Mammary epithelial cell (primary cell): ENCODE data around the gene TNS1.

Source experiments
- CTCF ChIP-seq, 2 donors: IDR thresholded peaks in 1 of 2; conservative IDR thresholded peaks in 1 of 2; 2 replicates each; pipeline ENCODE4 v1.5.1; 2011 to 2012; ENCODE audit warnings: inconsistent platforms in 2 of 2, low read length in 2 of 2, mild to moderate bottlenecking in 2 of 2, control low read depth in 1 of 2, low read depth in 1 of 2; ENCODE audit not compliant: insufficient read depth in 1 of 2; ENCODE audit errors: extremely low read depth in 1 of 2
- EZH2 ChIP-seq: IDR thresholded peaks from 2 replicates; pipeline ENCODE4 v1.6.1; 2012; ENCODE audit warnings: low read length, inconsistent platforms, borderline replicate concordance

- TF ChIP-seq CTCF (conservative IDR thresholded peaks at IDR 0.05 in 1 of 2, IDR thresholded peaks at IDR 0.05 in 1 of 2; ENCODE audit: extremely low read depth in 1 of 2, insufficient read depth in 1 of 2, low read depth in 1 of 2, low read length in 2 of 2): no peak
- no peak for TF ChIP-seq EZH2
Measured at GRCh38 chr2:217802266-217802665, 200.5 kb downstream of the TNS1 start.
